Stimulated activated CD8-positive, alpha-beta memory T cell treated with anti-CD3 and anti-CD28 coated beads, Interleukin-15, amount 100 ng/mL, for 24 hours (primary cell): ENCODE results near the gene SERTAD1.
"Not testable (repeated sequence)": the region's sequence is repeated elsewhere in the genome, so short reads cannot be mapped to it uniquely, and the experiment has no call there.

Experiments
- DNase-seq: peaks from one replicate; pipeline ENCODE4 v3.0.0-alpha.2; 2020; ENCODE audit warnings: low read depth

SERTAD1 gene

DNA sequence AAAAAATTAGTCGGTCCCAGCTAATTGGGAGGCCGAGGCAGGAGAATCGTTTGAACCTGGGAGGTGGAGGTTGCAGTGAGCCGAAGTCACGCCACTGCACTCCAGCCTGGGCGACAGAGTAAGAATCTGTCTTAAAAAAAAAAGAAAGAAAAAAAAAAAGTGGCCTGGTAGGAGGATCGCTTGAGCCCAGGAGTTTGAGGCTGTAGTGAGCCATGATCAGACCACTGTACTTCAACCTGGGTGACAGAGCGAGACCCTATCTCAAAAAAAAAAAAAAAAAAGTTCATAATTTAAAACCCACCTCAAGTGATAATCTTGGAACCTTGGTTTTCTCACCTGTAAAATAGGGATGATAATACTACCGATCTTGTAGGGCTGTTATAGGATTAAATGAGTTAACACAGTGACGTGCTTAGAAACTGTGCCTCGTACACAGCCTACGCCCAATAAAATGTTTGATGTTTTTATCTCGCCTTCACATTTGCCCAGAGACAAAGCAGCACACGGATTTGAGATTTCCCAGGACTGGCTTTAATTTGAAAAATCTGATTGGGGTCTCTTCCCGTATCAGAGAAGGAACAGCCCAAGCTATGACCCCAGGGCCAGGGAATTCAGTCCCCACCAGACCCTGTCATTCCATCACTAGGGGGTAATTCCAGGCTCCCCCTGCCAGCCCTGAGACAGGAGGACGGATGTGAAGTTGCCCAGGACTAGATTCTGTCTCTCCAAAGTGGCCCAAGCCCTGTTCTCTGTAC is 3.6 kb downstream of the SERTAD1 start:
- DNase-seq = no peak

- DNase-seq = no peak
These were observed 4.7 kb downstream of the SERTAD1 start for GRCh38 chr19:40420766-40421765.

DNA sequence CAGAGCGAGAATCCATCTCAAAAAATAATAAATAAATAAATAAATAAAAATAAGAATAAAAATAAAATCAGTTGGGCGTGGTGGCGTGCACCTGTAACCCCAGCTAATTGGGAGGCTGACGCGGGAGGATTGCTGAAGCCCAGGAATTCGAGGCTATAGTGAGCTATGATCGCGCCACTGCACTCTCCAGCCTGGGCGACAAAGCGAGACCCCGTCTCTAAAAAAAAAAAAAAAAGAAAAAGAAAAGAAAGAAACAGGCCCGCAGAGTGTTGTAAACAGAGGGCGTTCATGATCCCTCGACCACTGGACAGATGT is 5.4 kb downstream of the SERTAD1 start:
- no peak for DNase-seq

- no peak for DNase-seq
These were observed 6.0 kb downstream of the SERTAD1 start for GRCh38 chr19:40419780-40420179.

GRCh38 chr19:40419066-40419612 is 6.7 kb downstream of the SERTAD1 start:
- DNase-seq = no peak

DNA sequence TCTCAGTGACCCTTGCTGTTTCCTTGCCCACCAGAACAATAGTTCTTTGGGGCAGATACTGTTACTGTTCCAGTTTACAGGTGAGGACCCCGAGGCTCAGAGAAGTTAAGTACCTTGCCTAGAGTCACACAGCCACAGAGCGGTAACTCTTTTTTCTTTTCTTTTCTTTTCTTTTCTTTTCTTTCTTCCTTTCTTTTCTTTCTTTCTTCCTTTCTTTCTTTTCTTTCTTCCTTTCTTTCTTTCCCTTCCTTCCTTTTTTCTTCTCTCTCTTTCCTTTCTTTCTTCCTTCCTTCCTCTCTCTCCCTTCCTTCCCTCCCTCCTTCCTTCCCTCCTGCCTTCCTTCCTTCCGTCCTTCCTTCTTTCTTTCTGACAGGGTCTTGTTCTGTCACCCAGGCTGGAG is 7.8 kb downstream of the SERTAD1 start:
- DNase-seq = no peak

DNA sequence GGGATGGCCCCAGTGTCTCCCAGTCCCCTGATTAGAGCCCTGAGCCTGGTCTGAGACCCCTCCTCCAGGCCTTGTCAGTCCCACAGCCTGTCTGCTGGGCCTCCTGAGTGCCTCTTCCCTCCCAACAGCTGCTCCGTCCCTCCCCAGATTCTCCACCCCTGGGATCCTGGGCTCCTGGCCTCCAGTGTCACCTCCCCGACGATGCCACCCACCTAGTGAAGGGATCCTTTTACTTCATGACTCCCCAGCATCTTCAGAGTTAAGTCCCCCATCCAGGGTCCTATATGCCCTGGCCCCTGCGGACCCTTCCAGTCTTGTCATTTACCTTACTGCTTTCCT is 8.2 kb downstream of the SERTAD1 start:
- no peak for DNase-seq

GRCh38 chr19:40416918-40417642 is 8.7 kb downstream of the SERTAD1 start:
- DNase-seq = no peak

- DNase-seq = no peak
These were observed 10.0 kb downstream of the SERTAD1 start for GRCh38 chr19:40415768-40416167.

- no peak for DNase-seq
These were observed 11.0 kb downstream of the SERTAD1 start for GRCh38 chr19:40414542-40415535.

DNA sequence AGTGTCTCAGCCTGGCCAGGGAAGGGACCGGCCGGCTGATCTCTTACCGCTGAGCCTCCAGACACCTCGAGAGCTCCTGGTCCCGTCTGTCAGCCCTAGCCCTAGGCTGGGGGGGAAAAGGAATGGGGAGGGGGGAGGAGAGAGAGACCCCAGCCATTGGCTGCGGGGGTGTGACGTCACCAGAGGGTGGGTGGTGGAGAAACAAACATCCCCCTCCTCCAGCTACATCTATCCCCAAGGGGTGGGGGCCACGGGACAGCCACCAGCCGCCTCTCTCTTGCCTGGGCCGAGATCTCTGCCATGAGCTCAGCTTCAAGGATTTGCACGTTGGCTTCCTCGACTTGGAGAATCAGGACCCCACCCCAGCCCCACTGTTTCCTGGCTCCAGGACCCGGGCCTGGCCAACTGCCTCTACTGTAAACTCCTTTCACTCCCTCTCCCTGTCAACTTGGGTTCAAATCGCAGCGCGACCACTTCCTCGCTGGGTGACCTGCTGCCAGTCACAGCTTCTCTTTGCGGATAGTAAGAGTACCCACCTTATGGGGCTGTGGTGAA is 12.4 kb downstream of the SERTAD1 start, which contains the start of gene PRX:
Gene PRX (minus strand): TSS at position 88 of the 555 bp plus-strand sequence. CDS start 5,446 bp downstream, outside the sequence.
- no peak for DNase-seq

- DNase-seq = no peak
These were observed 12.9 kb downstream of the SERTAD1 start for GRCh38 chr19:40412866-40413265.

DNA sequence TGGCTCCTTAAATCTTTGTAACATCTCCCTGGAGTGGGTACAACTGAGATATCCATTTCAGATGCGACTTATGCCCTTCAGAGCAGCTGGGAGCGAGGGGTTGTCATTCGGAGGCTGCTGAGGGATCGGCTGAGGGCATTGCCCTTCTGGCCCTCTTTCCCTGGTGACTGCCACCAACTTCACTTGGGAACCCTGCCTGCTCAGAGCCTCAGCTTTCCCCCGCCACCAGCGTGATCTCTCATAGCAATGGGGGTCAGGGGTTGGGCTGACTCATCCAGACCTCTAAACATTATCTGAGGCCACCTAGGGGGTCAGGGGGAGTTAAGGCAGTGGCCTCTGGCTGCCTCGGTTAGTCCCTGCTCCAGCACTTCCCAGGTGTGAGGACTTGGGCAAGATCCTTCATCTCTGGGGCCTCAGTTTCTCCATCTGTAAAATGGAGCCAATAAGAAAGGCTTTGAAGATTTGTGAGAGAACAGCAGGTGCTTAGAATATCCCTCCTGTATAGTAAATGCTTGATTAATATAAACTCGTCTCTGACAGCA is 13.8 kb downstream of the SERTAD1 start:
- DNase-seq = no peak

- no peak for DNase-seq
These were observed 14.5 kb downstream of the SERTAD1 start for GRCh38 chr19:40411125-40411842.

DNA sequence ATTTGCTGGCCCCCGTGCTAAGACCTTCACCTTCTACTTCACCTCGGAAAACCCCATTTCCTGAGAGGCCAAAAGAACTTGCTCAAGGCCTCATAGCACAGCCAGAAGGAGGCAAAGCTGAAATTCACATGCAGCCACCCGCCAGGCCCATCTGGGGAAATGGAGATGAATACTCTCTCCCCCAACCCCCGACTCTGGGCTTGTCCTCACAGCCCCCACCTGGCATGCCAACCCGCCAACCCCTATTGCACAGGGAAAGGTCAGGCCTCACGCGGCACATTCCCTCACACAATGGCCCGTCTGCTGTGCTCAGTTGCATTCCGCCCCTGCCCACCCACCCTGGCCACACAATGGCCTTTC is 15.8 kb downstream of the SERTAD1 start:
- DNase-seq = no peak

DNA sequence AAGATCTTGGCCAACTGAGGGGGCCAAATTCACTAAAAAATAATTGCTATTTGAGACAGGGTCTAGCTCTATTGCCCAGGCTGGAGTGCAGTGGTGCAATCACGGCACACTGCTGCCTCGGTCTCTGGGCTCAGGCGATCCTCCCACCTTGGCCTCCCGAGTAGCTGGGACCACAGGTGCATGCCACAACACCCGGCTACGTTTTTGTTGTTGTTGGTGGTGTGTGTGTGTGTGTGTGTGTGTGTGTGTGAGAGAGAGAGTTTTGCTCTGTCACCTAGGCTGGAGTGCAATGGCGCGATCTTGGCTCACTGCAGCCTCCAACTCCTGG is 17.2 kb downstream of the SERTAD1 start:
- not testable (repeated sequence) for DNase-seq

DNA sequence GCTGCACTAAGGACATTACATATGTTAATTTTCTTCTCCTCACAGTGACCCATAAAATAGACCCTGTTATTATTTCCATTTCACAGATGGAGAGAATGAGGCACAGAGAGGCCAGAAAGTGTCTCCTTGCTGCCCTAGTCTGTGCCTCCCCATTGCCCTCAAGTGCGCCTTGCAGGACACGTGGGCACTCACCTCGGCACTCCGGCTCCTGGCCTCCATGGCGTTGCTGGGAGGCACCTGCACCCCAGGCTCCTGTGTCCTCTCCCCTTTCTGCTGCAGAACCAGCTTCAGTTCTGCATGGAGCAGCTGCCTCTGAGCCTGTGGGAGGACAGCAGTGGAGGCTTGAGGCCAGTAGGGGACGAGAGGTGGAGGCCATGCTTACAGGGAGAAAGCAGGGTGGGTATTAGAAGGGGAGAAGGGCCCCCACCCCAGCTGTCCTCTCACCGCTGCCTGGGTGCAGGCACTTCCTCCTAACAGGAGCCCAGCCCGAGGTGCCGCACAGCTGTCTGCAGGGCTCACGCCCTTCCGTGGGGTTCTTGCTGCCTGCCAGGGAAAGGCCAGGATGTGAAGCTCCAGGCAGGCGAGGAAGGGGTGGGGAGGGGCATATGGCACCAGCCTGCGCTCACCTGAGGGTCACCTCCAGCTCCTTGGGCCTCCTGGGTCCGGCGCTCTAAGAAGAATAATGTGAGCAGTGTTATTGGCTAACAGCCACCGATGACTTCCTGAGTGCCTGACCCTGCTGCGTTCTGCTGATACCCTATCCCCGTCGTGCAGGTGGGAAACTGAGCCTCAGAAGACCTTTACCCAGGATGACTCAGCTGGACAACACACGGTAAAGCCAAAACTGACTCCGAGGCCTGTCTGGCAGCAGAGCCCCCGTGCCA is 17.8 kb downstream of the SERTAD1 start:
- DNase-seq = no peak

DNA sequence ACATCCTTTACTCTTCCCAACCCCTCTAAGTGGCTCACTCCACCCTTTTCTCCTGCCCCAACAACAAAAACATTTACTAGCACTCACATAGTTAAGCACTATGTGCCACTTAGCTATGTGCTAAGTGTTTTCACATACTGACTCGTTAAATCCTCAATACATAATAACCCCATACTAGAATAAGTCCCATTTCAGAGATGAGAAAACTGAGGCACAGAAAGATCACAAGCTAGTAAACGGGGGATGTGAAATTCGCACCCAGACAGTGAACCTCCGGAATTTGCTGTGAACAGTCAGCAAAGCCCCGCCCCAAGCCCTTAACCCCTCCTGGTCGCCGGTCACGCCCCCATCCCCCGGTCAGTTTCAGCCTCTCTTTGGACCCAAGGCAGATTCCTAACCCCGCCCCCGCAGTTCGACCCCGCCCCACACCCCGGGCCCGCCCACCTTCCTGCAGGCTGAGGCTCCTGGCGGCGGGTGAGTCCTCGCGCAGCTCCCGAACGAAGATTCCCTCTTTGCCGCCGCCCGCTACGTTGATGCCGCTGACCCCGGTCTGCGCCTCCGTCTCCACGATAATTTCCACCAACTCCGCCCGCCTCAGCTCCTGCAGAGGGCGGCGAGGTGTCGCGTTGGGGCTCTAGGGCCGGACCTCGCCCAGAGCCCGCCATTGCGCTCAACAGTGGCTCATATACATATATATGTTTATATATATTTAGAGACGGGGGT is 22.4 kb downstream of the SERTAD1 start:
- peak; percentile 57 for DNase-seq
